HCT116 (cell line): Measurements from ENCODE around the gene TCF7L1. TPM values are rescaled to one million over a fixed set of nuclear protein-coding genes. Genes with fewer than 3 reads are reported as not detected.

Experiments used
- ATAC-seq: fragments of 200-7000 bp; cut with Tn5 transposase; 2 replicates; pipeline ENCODE4 v1.9.1; 2020; ENCODE audit warnings: mild to moderate bottlenecking, moderate library complexity
- BruUV-seq: library from RNA; stranded (reverse); fragments of 400-500 nt; replicated peaks from 2 replicates; lab custom pipeline; 2021; lab: Mats Ljungman, UMichigan
- CTCF ChIA-PET: fragments of 300-600 bp; sonication (Branson Sonifier 250); formaldehyde crosslinking; loops from one replicate; lab custom pipeline; 2021; ENCODE audit warnings: antibody characterized with exemption; lab: Charles Lee
- POLR2A ChIA-PET: fragments of 300-600, 350-600 bp; sonication (Branson Sonifier 250); formaldehyde crosslinking; loops from one replicate; lab custom pipeline; 2021; ENCODE audit warnings: antibody characterized with exemption; lab: Charles Lee
- RAD21 ChIA-PET, 2 experiments: fragments of 300-600 bp; sonication (Branson Sonifier 250); formaldehyde crosslinking; loops; one replicate each; lab custom pipeline; 2023; ENCODE audit warnings: low total read pairs in 2 of 2; ENCODE audit not compliant: uncharacterized antibody in 2 of 2, unreplicated experiment in 2 of 2, low non-redundant PET in 1 of 2; lab: Charles Lee
- DNase-seq: peaks from one replicate; pipeline ENCODE4 v3.0.0-alpha.2; 2010; ENCODE audit warnings: low read depth, low spot score
- H2AFZ ChIP-seq: fragments of 200-600 bp; shearing (Covaris generic), sonication (generic); 2 replicates; pipeline ENCODE4 v1.6.1; 2017; ENCODE audit warnings: low read depth, mixed run types, mixed read lengths, antibody characterized with exemption, low read length; ENCODE audit not compliant: poor library complexity, severe bottlenecking
- H3K27ac ChIP-seq: 2 replicates; pipeline ENCODE4 v1.5.1; 2012; ENCODE audit warnings: low read depth, low read length
- H3K27me3 ChIP-seq: fragments of 200-600 bp; sonication (generic); 2 replicates; pipeline ENCODE4 v1.6.1; 2016; ENCODE audit warnings: mixed run types, low read length, mixed read lengths; ENCODE audit not compliant: insufficient read depth
- H3K36me3 ChIP-seq, 2 experiments: fragments of 200-500 bp in 1 of 2; fragments of 200-600 bp in 1 of 2; sonication (Bioruptor generic) in 1 of 2; sonication (generic) in 1 of 2; 2 replicates each; pipeline versions ENCODE4 v1.5.1 to v1.6.1; 2014 to 2016; ENCODE audit warnings: low read length in 2 of 2, inconsistent platforms in 1 of 2, mixed read lengths in 1 of 2, mixed run types in 1 of 2; ENCODE audit not compliant: insufficient read depth in 2 of 2, control insufficient read depth in 1 of 2
- H3K4me1 ChIP-seq, 2 experiments: fragments of 200-600 bp in 1 of 2; sonication (generic) in 1 of 2; 2 replicates each; pipeline versions ENCODE4 v1.5.1 to v1.6.1; 2012 to 2017; ENCODE audit warnings: low read length in 2 of 2, inconsistent platforms in 1 of 2, mild to moderate bottlenecking in 1 of 2, mixed read lengths in 1 of 2, mixed run types in 1 of 2, moderate library complexity in 1 of 2; ENCODE audit not compliant: insufficient read depth in 2 of 2, control insufficient read depth in 1 of 2
- H3K4me2 ChIP-seq: fragments of 200-600 bp; sonication (generic); 2 replicates; pipeline ENCODE4 v1.6.1; 2017; ENCODE audit warnings: mixed run types, low read length, mixed read lengths
- H3K4me3 ChIP-seq, 2 experiments: fragments of 200-600 bp in 1 of 2; sonication (generic) in 1 of 2; replicated peaks in 1 of 2; 2 replicates each; pipeline ENCODE4 v1.5.1; 2011 to 2016; ENCODE audit warnings: low read length in 2 of 2, control low read depth in 1 of 2, low read depth in 1 of 2, mild to moderate bottlenecking in 1 of 2, mixed read lengths in 1 of 2, mixed run types in 1 of 2
- H3K79me2 ChIP-seq: fragments of 200-600 bp; sonication (generic); 2 replicates; pipeline ENCODE4 v1.6.1; 2017; ENCODE audit warnings: mild to moderate bottlenecking, mixed run types, low read length, moderate library complexity, mixed read lengths; ENCODE audit not compliant: insufficient read depth
- H3K9ac ChIP-seq: fragments of 200-600 bp; sonication (generic); 2 replicates; pipeline ENCODE4 v1.6.1; 2016; ENCODE audit warnings: low read length, mixed read lengths
- H3K9me2 ChIP-seq: fragments of 200-600 bp; sonication (generic), shearing (Covaris generic); 2 replicates; pipeline ENCODE4 v1.6.1; 2017; ENCODE audit warnings: mixed run types, mild to moderate bottlenecking, moderate library complexity; ENCODE audit not compliant: insufficient read depth
- H3K9me3 ChIP-seq, 2 experiments: fragments of 200-500 bp in 1 of 2; fragments of 200-600 bp in 1 of 2; sonication (Bioruptor generic) in 1 of 2; sonication (generic) in 1 of 2; 2 replicates each; pipeline ENCODE4 v1.6.1; 2014 to 2017; ENCODE audit warnings: low read length in 2 of 2, mixed read lengths in 2 of 2, inconsistent platforms in 1 of 2, low read depth in 1 of 2, mild to moderate bottlenecking in 1 of 2, mixed run types in 1 of 2, moderate library complexity in 1 of 2; ENCODE audit not compliant: control insufficient read depth in 1 of 2, insufficient read depth in 1 of 2
- H4K20me1 ChIP-seq: fragments of 200-600 bp; sonication (generic), shearing (Covaris generic); 2 replicates; pipeline ENCODE4 v1.6.1; 2017; ENCODE audit warnings: mixed run types, mild to moderate bottlenecking, moderate library complexity; ENCODE audit not compliant: insufficient read depth
- ATF3 ChIP-seq: IDR thresholded peaks from 2 replicates; pipeline ENCODE4 v1.6.1; 2012
- CBX3 ChIP-seq: IDR thresholded peaks from 2 replicates; pipeline ENCODE4 v1.6.1; 2012; ENCODE audit warnings: low read depth
- CTCF ChIP-seq, 3 experiments: fragments of 200-600 bp in 1 of 3; sonication (generic) in 1 of 3; IDR thresholded peaks in 2 of 3; conservative IDR thresholded peaks in 1 of 3; 2 replicates each; pipeline ENCODE4 v1.5.1; 2012 to 2017; ENCODE audit warnings: low read depth in 2 of 3, low read length in 2 of 3, antibody characterized with exemption in 1 of 3, borderline replicate concordance in 1 of 3, control low read depth in 1 of 3, mild to moderate bottlenecking in 1 of 3, mixed read lengths in 1 of 3, mixed run types in 1 of 3, moderate library complexity in 1 of 3; ENCODE audit not compliant: insufficient read depth in 1 of 3
- EGR1 ChIP-seq: IDR thresholded peaks from 2 replicates; pipeline ENCODE4 v1.6.1; 2012; ENCODE audit warnings: low read depth
- ELF1 ChIP-seq: IDR thresholded peaks from 2 replicates; pipeline ENCODE4 v1.6.1; 2012; ENCODE audit warnings: low read depth, borderline replicate concordance
- EZH2phosphoT487 ChIP-seq: fragments of 200-600 bp; IDR thresholded peaks from 2 replicates; pipeline ENCODE4 v1.6.1; 2018; ENCODE audit warnings: antibody characterized with exemption, borderline replicate concordance
- FOSL1 ChIP-seq: IDR thresholded peaks from 2 replicates; pipeline ENCODE4 v1.6.1; 2012; ENCODE audit warnings: low read depth
- JUND ChIP-seq: IDR thresholded peaks from 2 replicates; pipeline ENCODE4 v1.6.1; 2012
- MAX ChIP-seq: IDR thresholded peaks from 2 replicates; pipeline ENCODE4 v1.6.1; 2012
- POLR2AphosphoS5 ChIP-seq: IDR thresholded peaks from 2 replicates; pipeline ENCODE4 v1.6.1; 2011; ENCODE audit warnings: mild to moderate bottlenecking, low read depth, low read length, moderate library complexity
- RAD21 ChIP-seq: IDR thresholded peaks from 2 replicates; pipeline ENCODE4 v1.6.1; 2012; ENCODE audit warnings: low read depth, mild to moderate bottlenecking
- REST ChIP-seq: IDR thresholded peaks from 2 replicates; pipeline ENCODE4 v1.6.1; 2012; ENCODE audit warnings: low read depth
- SIN3A ChIP-seq: IDR thresholded peaks from 2 replicates; pipeline ENCODE4 v1.6.1; 2012; ENCODE audit warnings: low read depth
- SRF ChIP-seq: IDR thresholded peaks from 2 replicates; pipeline ENCODE4 v1.6.1; 2012; ENCODE audit warnings: low read depth
- ZFX ChIP-seq: fragments of 450-650 bp; IDR thresholded peaks from 2 replicates; pipeline ENCODE4 v1.6.1; 2017
- ZNF274 ChIP-seq: fragments of 200-500 bp; sonication (Bioruptor generic); IDR thresholded peaks from 2 replicates; pipeline ENCODE4 v1.6.1; 2014; ENCODE audit warnings: mild to moderate bottlenecking, low read depth, low read length, inconsistent platforms
- intact Hi-C: fragments of 100-400 bp; cut with micrococcal nuclease; formaldehyde crosslinking; loops from 2 replicates; pipeline ENCODE4 v1.10.0; 2022
- total RNA-seq: library from RNA; stranded (reverse); gene quantifications from one replicate; pipeline ENCODE4 v1.2.1, GENCODE V29; 2021; ENCODE audit not compliant: unreplicated experiment

Gene TCF7L1
- total RNA-seq, 1 experiment from 2014 or later = 10.3 TPM

GRCh38 chr2:85188852-85189251, 55.7 kb downstream of the TCF7L1 start:
- H3K36me3 ChIP-seq = no peaks in the 10 kb centered on the region
- H2AFZ ChIP-seq = no peak overlapping the region
- POLR2A ChIA-PET = no interaction called here
- ATAC-seq = no peak
- intact Hi-C loops = no loop called here
- H3K9ac ChIP-seq = no peak overlapping the region
- H3K27ac ChIP-seq = no peak overlapping the region
- H3K4me3 ChIP-seq = no peak overlapping the region
- CTCF ChIA-PET = no interaction called here
- H3K79me2 ChIP-seq = no peaks in the 10 kb centered on the region
- H3K9me3 ChIP-seq = no peaks in the 10 kb centered on the region
- no peak overlapping the region for H3K4me2 ChIP-seq
- H3K4me1 ChIP-seq = no peaks in the 10 kb centered on the region
- no peaks in the 10 kb centered on the region for H4K20me1 ChIP-seq
- RAD21 ChIA-PET = no interaction called here
- H3K27me3 ChIP-seq = no peaks in the 10 kb centered on the region
- BruUV-seq = no TSS peak
- TF ChIP-seq ZNF274 = no peak
- TF ChIP-seq SIN3A = no peak
- TF ChIP-seq CBX3 = no peak
- no peak for TF ChIP-seq EZH2phosphoT487
- no peak for TF ChIP-seq ZFX
- no peak for TF ChIP-seq RAD21
- no peak for TF ChIP-seq ELF1
- TF ChIP-seq ATF3 = no peak
- TF ChIP-seq POLR2AphosphoS5 = no peak
- DNase-seq = no peak
- no peaks in the 10 kb centered on the region for H3K9me2 ChIP-seq

GRCh38 chr2:85189606-85190270, 56.5 kb downstream of the TCF7L1 start:
- no peak for DNase-seq
- Histone ChIP-seq H4K20me1 (no peaks in the 10 kb centered on the region), H3K4me1 (no peaks in the 10 kb centered on the region), H3K9me2 (no peaks in the 10 kb centered on the region), H3K4me3 (no peak overlapping the region), H3K9ac (no peak overlapping the region), H3K4me2 (no peak overlapping the region), H3K36me3 (no peaks in the 10 kb centered on the region), H3K79me2 (no peaks in the 10 kb centered on the region), H3K27me3 (no peaks in the 10 kb centered on the region), H3K27ac (no peak overlapping the region), H2AFZ (no peak overlapping the region), H3K9me3 (no peaks in the 10 kb centered on the region)
- ChIA-PET RAD21 (no interaction called here), POLR2A (no interaction called here), CTCF (no interaction called here)
- intact Hi-C loops = no loop called here
- no TSS peak for BruUV-seq
- ATAC-seq = no peak
- TF ChIP-seq CTCF (IDR thresholded peaks at IDR 0.05 in 2 of 3, conservative IDR thresholded peaks at IDR 0.05 in 1 of 3; ENCODE audit: borderline replicate concordance in 1 of 3, insufficient read depth in 1 of 3, low read depth in 2 of 3, low read length in 2 of 3) (no peak), EZH2phosphoT487 (no peak), ATF3 (no peak), MAX (no peak), EGR1 (no peak), REST (no peak), JUND (no peak), FOSL1 (no peak), SRF (no peak)
